ENCODE data around the gene IQCB1. TPM values are rescaled to one million over a fixed set of nuclear protein-coding genes. Genes with fewer than 3 reads are reported as not detected.

IQCB1 gene
- total and polyA plus RNA-seq, 10 of the 15 experiments (the other 5 are each of a cell fraction or from before 2014, with no cell fraction given), result 36.0 to 69.4 (median 48.9) TPM

DNA sequence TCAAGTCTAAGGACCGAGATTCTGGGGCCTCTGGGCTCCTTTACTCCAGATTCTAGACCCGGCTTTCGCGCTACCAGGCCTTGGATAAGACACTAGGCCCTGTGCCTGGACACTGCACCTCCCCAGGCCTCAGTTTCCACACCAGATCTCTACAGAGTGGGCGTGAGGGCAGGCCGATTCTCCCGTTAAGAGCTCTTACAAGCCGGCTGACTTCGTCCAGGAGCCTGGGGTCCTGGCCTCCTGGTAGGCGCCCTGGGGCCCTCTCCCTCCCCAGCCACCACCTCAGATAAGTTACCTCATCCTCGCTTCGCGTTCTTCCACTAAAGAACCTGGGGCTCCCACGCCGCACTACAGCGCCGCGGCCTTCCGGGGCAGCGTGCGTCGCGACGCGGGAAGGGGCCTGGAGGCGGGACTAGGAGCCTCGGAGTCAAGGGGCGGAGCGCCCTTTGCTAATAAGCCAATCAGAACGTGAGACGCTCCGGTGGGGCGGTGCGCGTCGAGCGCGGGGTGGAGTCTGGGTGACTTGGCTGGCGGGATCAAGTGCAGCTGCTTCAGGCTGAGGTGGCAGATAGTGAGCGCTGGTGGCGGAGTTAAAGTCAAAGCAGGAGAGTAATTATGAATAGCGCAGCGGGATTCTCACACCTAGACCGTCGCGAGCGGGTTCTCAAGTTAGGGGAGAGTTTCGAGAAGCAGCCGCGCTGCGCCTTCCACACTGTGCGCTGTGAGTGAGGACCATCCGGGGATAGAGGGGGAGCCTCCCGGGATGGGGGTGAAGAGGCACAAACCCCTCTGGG lies at the start of gene IQCB1, which contains the start of gene EAF2 (continued):
- TF ChIP-seq ZNF384 (IDR thresholded peaks at IDR 0.05; ENCODE audit: borderline replicate concordance, low read depth, low read length) (no peak), ZNF622 (IDR thresholded peaks at IDR 0.05) (no peak), TBL1XR1 (IDR thresholded peaks at IDR 0.05; ENCODE audit: low read depth, low read length) (no peak), SMARCA5 (IDR thresholded peaks at IDR 0.05) (0 out of 2 replicates have a peak, but pooled peaks have one; percentile 19), WRNIP1 (IDR thresholded peaks at IDR 0.05; ENCODE audit: borderline replicate concordance, low read depth, low read length) (no peak; the same call in 1 of the 2 replicates), CEBPB (IDR thresholded peaks at IDR 0.05; ENCODE audit: borderline replicate concordance in 1 of 2, low read depth in 2 of 2, low read length in 2 of 2) (no peak), RFX5 (IDR thresholded peaks at IDR 0.05; ENCODE audit: low read depth, low read length) (peak; percentile 81; the same call in 1 of the 2 replicates), NR2F1 (conservative IDR thresholded peaks at IDR 0.05) (peak; percentile 22; the same call in 1 of the 2 replicates), TCF7 (IDR thresholded peaks at IDR 0.05; ENCODE audit: borderline replicate concordance) (no peak), TCF3 (IDR thresholded peaks at IDR 0.05; ENCODE audit: borderline replicate concordance, insufficient read depth, low read depth, low read length) (peak; percentile 77; the same call in 1 of the 2 replicates), SMC3 (IDR thresholded peaks at IDR 0.05; ENCODE audit: borderline replicate concordance, low read length) (no peak), SUPT20H (IDR thresholded peaks at IDR 0.05; ENCODE audit: borderline replicate concordance, control insufficient read depth, low read depth, low read length) (no peak), HCFC1 (IDR thresholded peaks at IDR 0.05; ENCODE audit: low read length) (peak; percentile 31; the same call in 1 of the 2 replicates), FOS (IDR thresholded peaks at IDR 0.05; ENCODE audit: borderline replicate concordance, extremely low read depth, insufficient read length) (no peak), YY1 (IDR thresholded peaks at IDR 0.05; ENCODE audit: low read depth, low read length) (peak; percentile 32; the same call in 1 of the 2 replicates), ASH2L (IDR thresholded peaks at IDR 0.05; ENCODE audit: borderline replicate concordance, low read depth) (no peak), ZBED1 (IDR thresholded peaks at IDR 0.05; ENCODE audit: borderline replicate concordance) (no peak), CBX5 (IDR thresholded peaks at IDR 0.05; ENCODE audit: low read depth) (0 out of 2 replicates have a peak, but pooled peaks have one; percentile 52), MTA2 (IDR thresholded peaks at IDR 0.05; ENCODE audit: low read depth) (0 out of 2 replicates have a peak, but pooled peaks have one; percentile 46)
- TF ChIP-seq, protein P1, sequence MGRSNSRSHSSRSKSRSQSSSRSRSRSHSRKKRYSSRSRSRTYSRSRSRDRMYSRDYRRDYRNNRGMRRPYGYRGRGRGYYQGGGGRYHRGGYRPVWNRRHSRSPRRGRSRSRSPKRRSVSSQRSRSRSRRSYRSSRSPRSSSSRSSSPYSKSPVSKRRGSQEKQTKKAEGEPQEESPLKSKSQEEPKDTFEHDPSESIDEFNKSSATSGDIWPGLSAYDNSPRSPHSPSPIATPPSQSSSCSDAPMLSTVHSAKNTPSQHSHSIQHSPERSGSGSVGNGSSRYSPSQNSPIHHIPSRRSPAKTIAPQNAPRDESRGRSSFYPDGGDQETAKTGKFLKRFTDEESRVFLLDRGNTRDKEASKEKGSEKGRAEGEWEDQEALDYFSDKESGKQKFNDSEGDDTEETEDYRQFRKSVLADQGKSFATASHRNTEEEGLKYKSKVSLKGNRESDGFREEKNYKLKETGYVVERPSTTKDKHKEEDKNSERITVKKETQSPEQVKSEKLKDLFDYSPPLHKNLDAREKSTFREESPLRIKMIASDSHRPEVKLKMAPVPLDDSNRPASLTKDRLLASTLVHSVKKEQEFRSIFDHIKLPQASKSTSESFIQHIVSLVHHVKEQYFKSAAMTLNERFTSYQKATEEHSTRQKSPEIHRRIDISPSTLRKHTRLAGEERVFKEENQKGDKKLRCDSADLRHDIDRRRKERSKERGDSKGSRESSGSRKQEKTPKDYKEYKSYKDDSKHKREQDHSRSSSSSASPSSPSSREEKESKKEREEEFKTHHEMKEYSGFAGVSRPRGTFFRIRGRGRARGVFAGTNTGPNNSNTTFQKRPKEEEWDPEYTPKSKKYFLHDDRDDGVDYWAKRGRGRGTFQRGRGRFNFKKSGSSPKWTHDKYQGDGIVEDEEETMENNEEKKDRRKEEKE (IDR thresholded peaks at IDR 0.05), result no peak
- TF ChIP-seq, protein P2, sequence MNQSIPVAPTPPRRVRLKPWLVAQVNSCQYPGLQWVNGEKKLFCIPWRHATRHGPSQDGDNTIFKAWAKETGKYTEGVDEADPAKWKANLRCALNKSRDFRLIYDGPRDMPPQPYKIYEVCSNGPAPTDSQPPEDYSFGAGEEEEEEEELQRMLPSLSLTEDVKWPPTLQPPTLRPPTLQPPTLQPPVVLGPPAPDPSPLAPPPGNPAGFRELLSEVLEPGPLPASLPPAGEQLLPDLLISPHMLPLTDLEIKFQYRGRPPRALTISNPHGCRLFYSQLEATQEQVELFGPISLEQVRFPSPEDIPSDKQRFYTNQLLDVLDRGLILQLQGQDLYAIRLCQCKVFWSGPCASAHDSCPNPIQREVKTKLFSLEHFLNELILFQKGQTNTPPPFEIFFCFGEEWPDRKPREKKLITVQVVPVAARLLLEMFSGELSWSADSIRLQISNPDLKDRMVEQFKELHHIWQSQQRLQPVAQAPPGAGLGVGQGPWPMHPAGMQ (IDR thresholded peaks at IDR 0.05; ENCODE audit: borderline replicate concordance), result no peak

Data from GM12878 (cell line).